GM23338 (cell line): ENCODE data around the gene SPIRE2. TPM values are rescaled to one million over a fixed set of nuclear protein-coding genes. Genes with fewer than 3 reads are reported as not detected.

Source experiments
- EZH2 ChIP-seq: fragments of 200-600 bp; sonication (generic); IDR thresholded peaks from one replicate; pipeline ENCODE4 v1.8.0; 2017; ENCODE audit warnings: antibody characterized with exemption, mild to moderate bottlenecking, low read depth; ENCODE audit not compliant: unreplicated experiment
- JUNB ChIP-seq: IDR thresholded peaks from one replicate; pipeline ENCODE4 v1.6.1; 2016; ENCODE audit warnings: antibody characterized with exemption; ENCODE audit not compliant: unreplicated experiment
- POLR2AphosphoS5 ChIP-seq: IDR thresholded peaks from 2 replicates; pipeline ENCODE4 v1.6.1; 2016; ENCODE audit warnings: antibody characterized with exemption, low read depth
- polyA plus RNA-seq: library from polyadenylated mRNA; unstranded; fragments of >200 nt; fragmentation: Nextera tagmentation; extraction: Ambion mirVana; gene quantifications from 2 replicates; pipeline ENCODE4 v1.2.1, GENCODE V29; 2016
- total RNA-seq: library from RNA; depleted of rRNA; stranded (reverse); fragments of >200 nt; shearing (Covaris generic); gene quantifications from 2 replicates; pipeline ENCODE4 v1.2.3, GENCODE V29; 2014
- TF ChIP-seq, protein P1 (sequence below): fragments of 250-450 bp; sonication (Bioruptor Pico); IDR thresholded peaks from 2 replicates; pipeline ENCODE4 v1.5.0; 2020; ENCODE audit warnings: mild to moderate bottlenecking, moderate library complexity
- TF ChIP-seq, protein P2 (sequence below): IDR thresholded peaks from one replicate; pipeline ENCODE4 v1.6.1; 2018; ENCODE audit warnings: antibody characterized with exemption; ENCODE audit not compliant: unreplicated experiment

The SPIRE2 gene
- total and polyA plus RNA-seq, 2 experiments from 2014 or later, result 5.0 to 15.2 TPM

DNA sequence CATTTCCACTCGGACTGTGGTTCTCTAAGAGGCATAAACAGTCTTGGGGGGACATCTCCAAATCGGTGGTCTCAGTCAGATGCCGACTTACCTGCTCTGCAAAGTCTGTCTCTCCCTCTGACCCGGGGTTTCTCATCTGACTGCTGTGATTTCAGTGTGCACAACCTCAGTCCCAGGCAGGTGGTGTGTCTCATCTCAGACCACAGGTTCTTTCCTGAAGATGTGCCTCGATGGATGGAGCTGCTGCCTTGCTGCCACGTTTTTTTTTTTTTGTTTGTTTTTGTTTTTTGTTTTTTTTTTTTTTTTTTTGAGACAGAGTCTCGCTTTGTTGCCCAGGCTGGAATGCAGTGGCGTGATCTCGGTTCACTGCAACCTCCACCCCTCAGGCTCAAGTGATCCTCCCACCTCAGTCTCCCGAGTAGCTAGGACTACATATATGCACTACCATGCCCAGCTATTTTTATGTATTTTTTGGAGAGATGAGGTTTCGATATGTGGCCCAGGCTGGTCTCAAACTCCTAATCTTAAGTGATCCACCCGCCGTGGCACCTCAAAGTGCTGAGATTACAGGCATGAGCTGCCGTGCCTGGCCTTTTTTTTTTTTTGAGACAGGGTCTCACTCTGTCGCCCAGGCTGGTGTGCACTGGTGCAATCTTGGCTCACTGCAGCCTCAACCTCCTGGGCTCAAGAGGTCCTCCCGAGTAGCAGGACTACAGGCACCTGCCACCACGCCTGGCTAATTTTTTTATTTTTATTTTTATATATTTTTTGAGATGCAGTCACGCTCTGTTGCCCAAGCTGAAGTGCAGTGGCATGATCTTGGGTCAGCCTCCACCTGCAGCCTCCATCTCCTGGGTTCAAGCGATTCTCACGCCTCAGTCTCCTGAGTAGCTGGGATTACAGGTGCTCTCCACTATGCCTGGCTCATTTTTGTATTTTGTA lies 15.4 kb downstream of the SPIRE2 start (continued):
- TF ChIP-seq, protein P1, sequence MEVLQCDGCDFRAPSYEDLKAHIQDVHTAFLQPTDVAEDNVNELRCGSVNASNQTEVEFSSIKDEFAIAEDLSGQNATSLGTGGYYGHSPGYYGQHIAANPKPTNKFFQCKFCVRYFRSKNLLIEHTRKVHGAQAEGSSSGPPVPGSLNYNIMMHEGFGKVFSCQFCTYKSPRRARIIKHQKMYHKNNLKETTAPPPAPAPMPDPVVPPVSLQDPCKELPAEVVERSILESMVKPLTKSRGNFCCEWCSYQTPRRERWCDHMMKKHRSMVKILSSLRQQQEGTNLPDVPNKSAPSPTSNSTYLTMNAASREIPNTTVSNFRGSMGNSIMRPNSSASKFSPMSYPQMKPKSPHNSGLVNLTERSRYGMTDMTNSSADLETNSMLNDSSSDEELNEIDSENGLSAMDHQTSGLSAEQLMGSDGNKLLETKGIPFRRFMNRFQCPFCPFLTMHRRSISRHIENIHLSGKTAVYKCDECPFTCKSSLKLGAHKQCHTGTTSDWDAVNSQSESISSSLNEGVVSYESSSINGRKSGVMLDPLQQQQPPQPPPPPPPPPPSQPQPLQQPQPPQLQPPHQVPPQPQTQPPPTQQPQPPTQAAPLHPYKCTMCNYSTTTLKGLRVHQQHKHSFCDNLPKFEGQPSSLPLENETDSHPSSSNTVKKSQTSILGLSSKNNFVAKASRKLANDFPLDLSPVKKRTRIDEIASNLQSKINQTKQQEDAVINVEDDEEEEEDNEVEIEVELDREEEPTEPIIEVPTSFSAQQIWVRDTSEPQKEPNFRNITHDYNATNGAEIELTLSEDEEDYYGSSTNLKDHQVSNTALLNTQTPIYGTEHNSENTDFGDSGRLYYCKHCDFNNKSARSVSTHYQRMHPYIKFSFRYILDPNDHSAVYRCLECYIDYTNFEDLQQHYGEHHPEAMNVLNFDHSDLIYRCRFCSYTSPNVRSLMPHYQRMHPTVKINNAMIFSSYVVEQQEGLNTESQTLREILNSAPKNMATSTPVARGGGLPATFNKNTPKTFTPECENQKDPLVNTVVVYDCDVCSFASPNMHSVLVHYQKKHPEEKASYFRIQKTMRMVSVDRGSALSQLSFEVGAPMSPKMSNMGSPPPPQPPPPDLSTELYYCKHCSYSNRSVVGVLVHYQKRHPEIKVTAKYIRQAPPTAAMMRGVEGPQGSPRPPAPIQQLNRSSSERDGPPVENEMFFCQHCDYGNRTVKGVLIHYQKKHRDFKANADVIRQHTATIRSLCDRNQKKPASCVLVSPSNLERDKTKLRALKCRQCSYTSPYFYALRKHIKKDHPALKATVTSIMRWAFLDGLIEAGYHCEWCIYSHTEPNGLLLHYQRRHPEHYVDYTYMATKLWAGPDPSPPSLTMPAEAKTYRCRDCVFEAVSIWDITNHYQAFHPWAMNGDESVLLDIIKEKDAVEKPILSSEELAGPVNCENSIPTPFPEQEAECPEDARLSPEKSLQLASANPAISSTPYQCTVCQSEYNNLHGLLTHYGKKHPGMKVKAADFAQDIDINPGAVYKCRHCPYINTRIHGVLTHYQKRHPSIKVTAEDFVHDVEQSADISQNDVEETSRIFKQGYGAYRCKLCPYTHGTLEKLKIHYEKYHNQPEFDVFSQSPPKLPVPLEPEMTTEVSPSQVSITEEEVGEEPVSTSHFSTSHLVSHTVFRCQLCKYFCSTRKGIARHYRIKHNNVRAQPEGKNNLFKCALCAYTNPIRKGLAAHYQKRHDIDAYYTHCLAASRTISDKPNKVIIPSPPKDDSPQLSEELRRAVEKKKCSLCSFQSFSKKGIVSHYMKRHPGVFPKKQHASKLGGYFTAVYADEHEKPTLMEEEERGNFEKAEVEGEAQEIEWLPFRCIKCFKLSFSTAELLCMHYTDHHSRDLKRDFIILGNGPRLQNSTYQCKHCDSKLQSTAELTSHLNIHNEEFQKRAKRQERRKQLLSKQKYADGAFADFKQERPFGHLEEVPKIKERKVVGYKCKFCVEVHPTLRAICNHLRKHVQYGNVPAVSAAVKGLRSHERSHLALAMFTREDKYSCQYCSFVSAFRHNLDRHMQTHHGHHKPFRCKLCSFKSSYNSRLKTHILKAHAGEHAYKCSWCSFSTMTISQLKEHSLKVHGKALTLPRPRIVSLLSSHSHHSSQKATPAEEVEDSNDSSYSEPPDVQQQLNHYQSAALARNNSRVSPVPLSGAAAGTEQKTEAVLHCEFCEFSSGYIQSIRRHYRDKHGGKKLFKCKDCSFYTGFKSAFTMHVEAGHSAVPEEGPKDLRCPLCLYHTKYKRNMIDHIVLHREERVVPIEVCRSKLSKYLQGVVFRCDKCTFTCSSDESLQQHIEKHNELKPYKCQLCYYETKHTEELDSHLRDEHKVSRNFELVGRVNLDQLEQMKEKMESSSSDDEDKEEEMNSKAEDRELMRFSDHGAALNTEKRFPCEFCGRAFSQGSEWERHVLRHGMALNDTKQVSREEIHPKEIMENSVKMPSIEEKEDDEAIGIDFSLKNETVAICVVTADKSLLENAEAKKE (CRISPR knock-in tag), result no peak
- no peak for TF ChIP-seq JUNB
- TF ChIP-seq, protein P2, sequence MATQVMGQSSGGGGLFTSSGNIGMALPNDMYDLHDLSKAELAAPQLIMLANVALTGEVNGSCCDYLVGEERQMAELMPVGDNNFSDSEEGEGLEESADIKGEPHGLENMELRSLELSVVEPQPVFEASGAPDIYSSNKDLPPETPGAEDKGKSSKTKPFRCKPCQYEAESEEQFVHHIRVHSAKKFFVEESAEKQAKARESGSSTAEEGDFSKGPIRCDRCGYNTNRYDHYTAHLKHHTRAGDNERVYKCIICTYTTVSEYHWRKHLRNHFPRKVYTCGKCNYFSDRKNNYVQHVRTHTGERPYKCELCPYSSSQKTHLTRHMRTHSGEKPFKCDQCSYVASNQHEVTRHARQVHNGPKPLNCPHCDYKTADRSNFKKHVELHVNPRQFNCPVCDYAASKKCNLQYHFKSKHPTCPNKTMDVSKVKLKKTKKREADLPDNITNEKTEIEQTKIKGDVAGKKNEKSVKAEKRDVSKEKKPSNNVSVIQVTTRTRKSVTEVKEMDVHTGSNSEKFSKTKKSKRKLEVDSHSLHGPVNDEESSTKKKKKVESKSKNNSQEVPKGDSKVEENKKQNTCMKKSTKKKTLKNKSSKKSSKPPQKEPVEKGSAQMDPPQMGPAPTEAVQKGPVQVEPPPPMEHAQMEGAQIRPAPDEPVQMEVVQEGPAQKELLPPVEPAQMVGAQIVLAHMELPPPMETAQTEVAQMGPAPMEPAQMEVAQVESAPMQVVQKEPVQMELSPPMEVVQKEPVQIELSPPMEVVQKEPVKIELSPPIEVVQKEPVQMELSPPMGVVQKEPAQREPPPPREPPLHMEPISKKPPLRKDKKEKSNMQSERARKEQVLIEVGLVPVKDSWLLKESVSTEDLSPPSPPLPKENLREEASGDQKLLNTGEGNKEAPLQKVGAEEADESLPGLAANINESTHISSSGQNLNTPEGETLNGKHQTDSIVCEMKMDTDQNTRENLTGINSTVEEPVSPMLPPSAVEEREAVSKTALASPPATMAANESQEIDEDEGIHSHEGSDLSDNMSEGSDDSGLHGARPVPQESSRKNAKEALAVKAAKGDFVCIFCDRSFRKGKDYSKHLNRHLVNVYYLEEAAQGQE, result no peak
- no peak for TF ChIP-seq EZH2
- no peak for TF ChIP-seq POLR2AphosphoS5
